ENCODE results near the gene IGSF23. TPM values are rescaled to one million over a fixed set of nuclear protein-coding genes. Genes with fewer than 3 reads are reported as not detected.

IGSF23 gene
- total RNA-seq, 4 donors from 2014 or later: not detected

DNA sequence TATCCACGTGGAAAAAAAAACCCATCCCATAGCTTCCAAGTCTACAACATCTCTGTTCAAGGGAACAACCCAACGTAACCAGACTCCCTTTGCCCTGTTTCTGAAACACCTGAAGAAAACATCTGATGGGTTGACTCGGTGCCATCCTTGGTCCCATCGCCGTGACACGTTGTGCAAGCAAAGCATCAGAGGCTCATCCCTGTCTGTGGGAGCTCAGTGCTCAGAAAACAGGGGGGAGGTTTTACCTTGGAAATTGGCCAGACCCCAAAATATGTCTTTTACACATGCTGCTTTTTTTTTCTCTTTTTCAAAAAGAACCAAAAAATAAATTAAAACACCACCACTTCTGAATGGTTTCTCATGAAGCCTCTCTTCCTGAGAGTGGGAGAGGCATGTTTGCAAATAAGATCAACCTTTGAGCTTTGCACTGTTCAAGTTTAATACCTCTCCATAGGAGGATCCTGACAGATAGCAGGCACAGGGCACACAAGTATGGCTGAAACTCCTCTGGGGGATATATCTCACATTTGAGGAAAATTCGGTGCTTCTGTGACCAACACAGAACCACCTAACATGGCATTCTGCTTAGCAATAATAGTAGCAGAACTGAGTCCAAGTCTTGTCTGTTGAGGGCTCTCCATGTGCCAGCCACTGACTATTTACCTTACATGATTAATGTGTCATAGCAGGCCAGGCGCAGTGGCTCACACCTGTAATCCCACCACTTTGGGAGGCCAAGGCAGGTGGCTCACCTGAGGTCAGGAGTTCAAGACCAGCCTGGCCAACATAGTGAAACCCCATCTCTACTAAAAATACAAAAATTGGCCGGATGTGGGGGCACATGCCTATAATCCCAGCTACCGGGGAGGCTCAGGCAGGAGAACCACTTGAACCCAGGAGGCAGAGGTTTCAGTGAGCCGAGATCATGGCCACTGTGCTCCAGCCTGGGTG lies 23.4 kb downstream of the IGSF23 start:
- in situ Hi-C loops (cut with MboI; ENCODE audit: low pct_ligation_motif_present in 1 of 4, low pct_unique_long_range_greater_than_20kb in 1 of 4, low sequenced_read_pairs in 3 of 4) (no loop called here), intact Hi-C loops (cut with DNase I; ENCODE audit: low total_unique reads) (no loop called here)
- Histone ChIP-seq H3K4me3 (no peak overlapping the region), H3K27ac (peak overlapping the region; percentile 25 to 72 (median 66)), H3K9me3 (no peaks in the 10 kb centered on the region), H3K27me3 (no peaks in the 10 kb centered on the region), H3K4me1 (peaks cover 0 to 55% (median 20%) of the 10 kb centered on the region in 4 donors), H3K36me3 (no peaks in the 10 kb centered on the region)
- WGBS, 2 donors (ENCODE audit: low coverage in 1 of 2): 66 to 79% methylated on average over 4 to 11 of the region's 11 CpGs
- peak; percentile 23 for TF ChIP-seq POLR2A (IDR thresholded peaks at IDR 0.05)
- peak in 2 of 3 donors; percentile 22 to 51 for TF ChIP-seq POLR2AphosphoS5 (IDR thresholded peaks at IDR 0.05)
- TF ChIP-seq EP300 (IDR thresholded peaks at IDR 0.05; ENCODE audit: low read depth): no peak
- DNase-seq: no peak

DNA sequence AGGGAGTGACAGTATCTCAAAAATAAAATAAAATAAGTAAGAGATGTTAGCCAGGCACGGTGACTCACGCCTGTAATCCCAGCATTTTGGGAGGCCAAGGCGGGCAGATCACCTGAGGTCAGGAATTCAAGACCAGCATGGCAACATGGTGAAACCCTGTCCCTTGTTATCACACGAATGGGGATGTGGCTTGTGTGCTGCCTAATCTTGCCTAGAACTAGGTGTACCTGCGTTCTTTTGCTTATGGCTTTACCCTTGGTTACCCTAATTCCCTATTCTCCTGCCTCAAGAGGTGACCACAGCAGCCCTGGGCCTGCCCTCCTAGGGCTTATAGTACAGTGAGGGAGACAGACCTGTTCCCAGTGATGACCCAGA lies 24.0 kb downstream of the IGSF23 start:
- Histone ChIP-seq H3K27me3 (no peaks in the 10 kb centered on the region), H3K4me1 (peaks cover 0 to 55% (median 20%) of the 10 kb centered on the region in 4 donors), H3K27ac (peak overlapping the region; percentile 25 to 72 (median 66)), H3K9me3 (no peaks in the 10 kb centered on the region), H3K36me3 (no peaks in the 10 kb centered on the region), H3K4me3 (no peak overlapping the region)
- TF ChIP-seq EP300 (IDR thresholded peaks at IDR 0.05; ENCODE audit: low read depth): no peak
- no peak for TF ChIP-seq POLR2A (IDR thresholded peaks at IDR 0.05)
- TF ChIP-seq, protein P1, sequence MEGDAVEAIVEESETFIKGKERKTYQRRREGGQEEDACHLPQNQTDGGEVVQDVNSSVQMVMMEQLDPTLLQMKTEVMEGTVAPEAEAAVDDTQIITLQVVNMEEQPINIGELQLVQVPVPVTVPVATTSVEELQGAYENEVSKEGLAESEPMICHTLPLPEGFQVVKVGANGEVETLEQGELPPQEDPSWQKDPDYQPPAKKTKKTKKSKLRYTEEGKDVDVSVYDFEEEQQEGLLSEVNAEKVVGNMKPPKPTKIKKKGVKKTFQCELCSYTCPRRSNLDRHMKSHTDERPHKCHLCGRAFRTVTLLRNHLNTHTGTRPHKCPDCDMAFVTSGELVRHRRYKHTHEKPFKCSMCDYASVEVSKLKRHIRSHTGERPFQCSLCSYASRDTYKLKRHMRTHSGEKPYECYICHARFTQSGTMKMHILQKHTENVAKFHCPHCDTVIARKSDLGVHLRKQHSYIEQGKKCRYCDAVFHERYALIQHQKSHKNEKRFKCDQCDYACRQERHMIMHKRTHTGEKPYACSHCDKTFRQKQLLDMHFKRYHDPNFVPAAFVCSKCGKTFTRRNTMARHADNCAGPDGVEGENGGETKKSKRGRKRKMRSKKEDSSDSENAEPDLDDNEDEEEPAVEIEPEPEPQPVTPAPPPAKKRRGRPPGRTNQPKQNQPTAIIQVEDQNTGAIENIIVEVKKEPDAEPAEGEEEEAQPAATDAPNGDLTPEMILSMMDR (IDR thresholded peaks at IDR 0.05): no peak
- TF ChIP-seq POLR2AphosphoS5 (IDR thresholded peaks at IDR 0.05): no peak
- in situ Hi-C loops (cut with MboI; ENCODE audit: low pct_ligation_motif_present in 1 of 4, low pct_unique_long_range_greater_than_20kb in 1 of 4, low sequenced_read_pairs in 3 of 4) (no loop called here), intact Hi-C loops (cut with DNase I; ENCODE audit: low total_unique reads) (no loop called here)
- WGBS, 2 donors (ENCODE audit: low coverage in 1 of 2): 84 to 100% methylated on average over 4 to 5 of the region's 5 CpGs
- DNase-seq: no peak

DNA sequence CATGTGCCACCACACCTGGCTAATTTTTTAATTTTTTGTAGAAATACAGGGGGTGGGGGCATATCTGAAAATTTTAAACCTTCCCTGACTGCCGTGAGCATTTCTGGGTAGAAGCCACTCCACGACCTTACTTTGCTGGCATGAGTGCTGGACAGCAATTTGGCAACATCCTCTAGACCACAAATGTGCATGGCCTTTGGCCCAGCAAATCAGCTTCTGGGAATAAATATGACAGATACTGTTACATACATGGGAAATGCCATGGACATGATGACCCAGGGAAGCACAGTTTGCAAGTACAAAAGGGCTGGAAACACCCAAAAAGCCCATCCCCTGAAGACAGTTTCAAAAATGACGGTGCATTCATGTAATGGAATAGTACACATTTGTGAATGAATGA lies 27.2 kb downstream of the IGSF23 start:
- Histone ChIP-seq H3K27me3 (no peaks in the 10 kb centered on the region), H3K4me3 (no peak overlapping the region), H3K27ac (peak overlapping the region in 3 of 4 donors; percentile 69 to 81 (median 74)), H3K9me3 (no peaks in the 10 kb centered on the region), H3K4me1 (peaks cover 3 to 67% (median 24%) of the 10 kb centered on the region in 4 donors), H3K36me3 (no peaks in the 10 kb centered on the region)
- in situ Hi-C loops (cut with MboI; ENCODE audit: low pct_ligation_motif_present in 1 of 4, low pct_unique_long_range_greater_than_20kb in 1 of 4, low sequenced_read_pairs in 3 of 4) (no loop called here), intact Hi-C loops (cut with DNase I; ENCODE audit: low total_unique reads) (no loop called here)
- WGBS, 2 donors (ENCODE audit: low coverage in 1 of 2): 82 to 100% methylated on average over 1 to 3 of the region's 3 CpGs
- DNase-seq: no peak
- TF ChIP-seq, protein P1 (IDR thresholded peaks at IDR 0.05): no peak
- TF ChIP-seq EP300 (IDR thresholded peaks at IDR 0.05; ENCODE audit: low read depth) (no peak), POLR2A (IDR thresholded peaks at IDR 0.05) (no peak), POLR2AphosphoS5 (IDR thresholded peaks at IDR 0.05) (no peak)

DNA sequence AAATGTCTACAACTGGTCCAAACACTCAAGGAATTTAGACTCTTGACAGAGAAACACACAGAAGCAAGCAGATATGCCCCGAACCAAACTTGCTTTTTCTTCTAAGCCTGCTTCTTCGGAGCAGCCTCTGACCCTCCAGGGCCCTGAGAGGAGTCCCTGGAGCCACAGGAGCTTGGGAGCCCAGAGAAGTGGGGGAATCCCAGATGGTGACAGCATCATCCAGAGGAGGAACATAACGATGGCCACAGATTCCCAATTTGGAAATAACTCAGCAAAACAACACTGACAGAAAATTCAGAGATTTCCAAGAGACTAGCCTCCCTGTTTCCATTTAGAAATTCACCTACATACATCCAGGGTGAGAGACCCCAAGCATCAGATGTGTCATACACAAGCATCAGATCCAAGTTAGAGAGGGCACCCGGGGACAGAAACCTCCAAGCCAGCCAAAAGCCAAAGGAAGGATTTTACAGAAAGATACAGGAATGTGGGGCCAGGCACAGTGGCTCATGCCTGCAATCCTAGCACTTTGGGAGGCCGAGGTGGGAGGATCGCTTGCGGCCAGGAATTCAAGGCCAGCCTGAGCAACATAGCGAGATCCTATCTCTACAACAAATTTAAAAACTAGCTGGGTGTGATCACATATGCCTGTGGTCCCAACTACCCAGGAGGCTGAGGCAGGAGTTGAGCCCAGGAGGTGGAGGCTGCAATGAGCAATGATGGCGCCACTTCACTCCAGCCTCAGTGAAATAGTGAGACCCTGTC lies 28.3 kb downstream of the IGSF23 start:
- in situ Hi-C loops (cut with MboI; ENCODE audit: low pct_ligation_motif_present in 1 of 4, low pct_unique_long_range_greater_than_20kb in 1 of 4, low sequenced_read_pairs in 3 of 4) (no loop called here), intact Hi-C loops (cut with DNase I; ENCODE audit: low total_unique reads) (no loop called here)
- H3K27me3 ChIP-seq: no peaks in the 10 kb centered on the region
- TF ChIP-seq POLR2A (IDR thresholded peaks at IDR 0.05) (no peak), EP300 (IDR thresholded peaks at IDR 0.05; ENCODE audit: low read depth) (no peak), POLR2AphosphoS5 (IDR thresholded peaks at IDR 0.05) (no peak)
- TF ChIP-seq, protein P1 (IDR thresholded peaks at IDR 0.05): no peak
- no peaks in the 10 kb centered on the region for H3K36me3 ChIP-seq
- H3K4me3 ChIP-seq: no peak overlapping the region
- 0 to 86% methylated on average over 1 to 9 of the region's 9 CpGs for WGBS, 2 donors (ENCODE audit: low coverage in 1 of 2)
- H3K27ac ChIP-seq: no peak overlapping the region
- no peak for DNase-seq
- no peaks in the 10 kb centered on the region for H3K9me3 ChIP-seq
- peaks cover 3 to 57% (median 22%) of the 10 kb centered on the region in 4 donors for H3K4me1 ChIP-seq

Measured in transverse colon (tissue), 4 donors.